Adipose tissue (tissue), 3 donors: ENCODE data around the gene EGFL6. TPM values are rescaled to one million over a fixed set of nuclear protein-coding genes. Genes with fewer than 3 reads are reported as not detected.

ENCODE experiments used
- H3K27ac ChIP-seq: one replicate; pipeline ENCODE4 v1.5.1; 2013; ENCODE audit warnings: low read depth, low read length
- WGBS, 3 donors: extraction: QIAGEN DNeasy Blood & Tissue Kit; methylation state at CpG; one replicate each; pipeline ENCODE4 v1.1.7; 2013; 5-methylcytosine and 5-hydroxymethylcytosine counted together
- polyA plus RNA-seq, 3 donors: library from polyadenylated mRNA; stranded (reverse); fragments of 200-250 nt; gene quantifications; one replicate each; pipeline ENCODE4 v1.2.3, GENCODE V29; 2013
- donor health status: healthy with polysubstance abuse.
- donor health status: Bipolar disorder and iron deficiency.
- donor health status: healthy.

EGFL6 gene, protein sequence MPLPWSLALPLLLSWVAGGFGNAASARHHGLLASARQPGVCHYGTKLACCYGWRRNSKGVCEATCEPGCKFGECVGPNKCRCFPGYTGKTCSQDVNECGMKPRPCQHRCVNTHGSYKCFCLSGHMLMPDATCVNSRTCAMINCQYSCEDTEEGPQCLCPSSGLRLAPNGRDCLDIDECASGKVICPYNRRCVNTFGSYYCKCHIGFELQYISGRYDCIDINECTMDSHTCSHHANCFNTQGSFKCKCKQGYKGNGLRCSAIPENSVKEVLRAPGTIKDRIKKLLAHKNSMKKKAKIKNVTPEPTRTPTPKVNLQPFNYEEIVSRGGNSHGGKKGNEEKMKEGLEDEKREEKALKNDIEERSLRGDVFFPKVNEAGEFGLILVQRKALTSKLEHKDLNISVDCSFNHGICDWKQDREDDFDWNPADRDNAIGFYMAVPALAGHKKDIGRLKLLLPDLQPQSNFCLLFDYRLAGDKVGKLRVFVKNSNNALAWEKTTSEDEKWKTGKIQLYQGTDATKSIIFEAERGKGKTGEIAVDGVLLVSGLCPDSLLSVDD
- polyA plus RNA-seq, result 1 to 10 TPM in 2 of 3 donors, under 1 TPM in 1; 0.06 to 3.3 (median 1.2) TPM

DNA sequence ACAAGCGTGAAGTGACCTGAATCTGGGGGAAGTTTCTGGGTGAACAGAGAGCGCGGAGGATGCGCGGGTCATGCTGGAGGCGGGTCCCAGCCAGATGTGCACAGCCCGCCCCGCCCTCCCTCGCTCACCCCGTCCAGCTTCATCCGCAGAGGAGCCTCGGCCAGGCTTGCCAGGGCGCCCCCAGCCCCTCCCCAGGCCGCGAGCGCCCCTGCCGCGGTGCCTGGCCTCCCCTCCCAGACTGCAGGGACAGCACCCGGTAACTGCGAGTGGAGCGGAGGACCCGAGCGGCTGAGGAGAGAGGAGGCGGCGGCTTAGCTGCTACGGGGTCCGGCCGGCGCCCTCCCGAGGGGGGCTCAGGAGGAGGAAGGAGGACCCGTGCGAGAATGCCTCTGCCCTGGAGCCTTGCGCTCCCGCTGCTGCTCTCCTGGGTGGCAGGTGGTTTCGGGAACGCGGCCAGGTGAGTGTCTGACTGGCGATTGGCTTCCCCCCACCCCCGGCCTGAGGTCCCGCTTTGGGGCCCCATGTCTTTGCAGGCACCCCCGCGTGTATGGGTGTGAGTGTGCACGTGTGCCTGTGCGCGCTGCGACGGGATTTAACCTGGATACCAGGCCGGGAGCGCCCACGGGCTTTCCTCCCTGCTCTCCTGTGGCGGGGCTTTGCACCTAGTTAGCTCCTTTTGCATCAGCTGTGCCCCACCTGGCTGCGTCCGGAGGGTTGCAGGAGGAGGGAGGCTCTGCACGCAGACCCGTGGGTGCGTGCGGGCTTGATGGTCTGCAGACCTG lies at the start of gene EGFL6:
Gene EGFL6 (plus strand): TSS at position 123 of the 782 bp plus-strand sequence. CDS start 261 bp downstream, at position 384.
- H3K27ac ChIP-seq, result no peak within 1 kb of the TSS
- 1 to 12% (median 4%) methylated on average over 17 to 55 of the region's 57 CpGs for WGBS, 3 donors

DNA sequence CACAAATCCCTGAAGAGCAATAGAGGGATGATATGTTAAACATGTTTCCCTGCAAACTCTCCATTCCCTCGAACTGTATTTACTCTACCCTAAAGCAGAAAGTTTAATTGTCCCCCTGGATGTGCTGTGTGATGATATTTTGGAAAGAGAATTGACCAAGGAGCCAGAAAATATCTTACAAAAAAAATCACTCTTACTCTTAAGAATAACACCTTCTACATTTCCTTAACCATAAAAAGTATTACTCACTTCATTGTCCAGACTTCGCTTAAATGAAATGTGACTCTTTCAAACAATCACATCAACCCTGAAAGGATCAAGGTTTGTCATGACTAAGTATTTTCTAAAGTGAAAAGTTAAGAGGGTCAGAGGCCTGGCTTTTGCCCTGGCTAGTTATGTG lies 49.0 kb upstream of the EGFL6 start:
- WGBS, 3 donors, result 62 to 89% (median 86%) methylated on average over 2 of the region's 2 CpGs
- no peak overlapping the region for H3K27ac ChIP-seq

DNA sequence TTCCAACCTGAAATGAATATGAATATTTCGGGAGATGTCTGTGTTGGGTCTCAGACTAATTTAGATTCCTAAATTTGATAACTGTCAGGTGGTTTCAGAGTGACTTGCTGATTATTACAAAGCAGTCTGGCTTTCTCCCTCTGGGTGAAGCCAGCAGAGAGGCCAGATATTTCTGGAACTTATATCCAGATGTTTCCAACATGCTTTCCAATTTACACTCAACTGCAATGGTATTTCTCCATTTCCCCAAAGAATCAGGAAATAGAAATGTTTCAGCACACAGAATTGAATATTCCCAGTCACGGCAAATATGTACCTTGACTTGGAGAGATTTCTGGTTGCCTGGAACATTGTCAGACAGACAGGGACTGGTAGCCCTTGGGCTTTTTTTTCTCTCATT lies 48.5 kb upstream of the EGFL6 start:
- no peak overlapping the region for H3K27ac ChIP-seq
- whole genome bisulfite sequencing, 3 donors, result 62 to 79% (median 63%) methylated on average over 2 of the region's 2 CpGs

DNA sequence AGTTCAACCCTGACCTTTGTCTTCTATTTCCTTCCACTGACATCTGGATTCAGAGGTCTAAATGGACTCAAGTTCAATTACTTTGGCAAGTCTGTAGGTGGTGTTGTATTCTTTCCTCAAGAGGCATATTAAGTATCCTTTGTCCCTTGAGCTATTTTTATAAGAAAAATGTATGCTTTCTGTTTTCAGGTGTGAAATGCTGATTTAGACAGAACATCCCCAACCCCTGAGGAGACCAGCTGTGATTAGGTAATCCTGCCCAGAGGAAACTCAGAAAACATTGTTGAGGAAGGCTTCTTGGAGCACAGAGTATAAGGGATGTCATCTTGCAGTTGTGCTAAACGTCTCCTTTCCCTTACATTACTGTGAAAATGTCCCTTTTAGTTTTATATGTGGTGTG lies 46.6 kb upstream of the EGFL6 start:
- 25 to 44% (median 25%) methylated on average over 1 of the region's 1 CpG for WGBS, 3 donors
- no peak overlapping the region for H3K27ac ChIP-seq

DNA sequence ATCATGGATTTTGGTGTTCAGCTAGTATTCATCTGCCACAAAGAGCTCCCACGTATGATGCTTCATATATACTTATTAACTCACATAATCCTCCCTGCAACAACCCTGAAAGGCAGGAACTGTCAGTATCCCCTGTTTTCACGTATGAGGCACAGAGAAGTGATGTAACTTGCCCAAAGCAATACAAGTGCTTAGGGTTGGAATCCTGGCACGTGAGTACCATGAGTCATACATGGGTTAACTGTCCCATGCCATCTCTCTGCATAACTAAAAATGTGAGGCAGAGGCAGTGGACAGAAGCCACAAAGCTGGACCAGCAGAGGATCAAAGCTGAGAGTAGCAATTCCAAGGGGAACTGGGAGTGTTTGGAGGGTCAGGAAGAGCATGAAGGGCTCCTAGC lies 35.7 kb upstream of the EGFL6 start:
- WGBS, 3 donors, result 39 to 65% (median 58%) methylated on average over 3 of the region's 3 CpGs

DNA sequence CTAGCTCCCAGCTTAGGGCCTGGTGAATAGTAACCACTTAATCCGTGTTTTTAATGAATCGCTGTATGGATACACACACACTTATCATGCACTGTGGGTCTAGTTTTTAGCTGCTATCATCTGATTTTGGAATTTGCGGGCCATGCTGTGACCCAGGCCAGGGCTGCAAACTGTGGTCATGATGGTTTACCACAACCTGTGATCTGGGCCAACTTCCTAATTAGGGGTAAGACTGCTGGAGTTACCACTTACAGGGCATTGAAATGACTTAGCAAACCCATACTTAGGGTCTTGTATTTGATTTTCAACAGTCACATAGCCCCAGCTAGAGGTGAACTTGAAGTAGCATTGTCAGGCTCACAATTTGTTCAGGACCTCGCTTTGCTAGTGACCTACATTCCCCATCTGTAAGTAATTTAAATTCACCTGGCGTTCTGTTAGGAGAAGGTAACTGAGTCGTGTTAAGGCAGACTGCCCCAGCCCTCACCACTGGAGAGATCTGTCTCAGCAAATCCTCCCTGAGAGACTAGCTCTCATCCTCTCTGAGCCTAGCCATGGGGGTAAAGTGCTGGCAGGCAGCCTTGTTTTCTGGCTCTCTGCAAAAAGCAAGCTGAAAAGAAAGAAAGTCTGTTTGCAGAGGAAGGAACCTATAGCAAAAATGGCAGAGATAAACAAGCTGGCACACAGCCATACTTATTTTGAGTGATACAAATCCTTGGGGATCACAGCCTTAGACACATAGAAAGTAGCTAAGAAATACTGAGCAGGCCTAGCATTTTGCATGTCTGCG lies 33.8 kb upstream of the EGFL6 start:
- WGBS, 3 donors, result 68 to 86% (median 74%) methylated on average over 7 of the region's 7 CpGs

More for the DNA sequence above, 35.7 kb upstream of the EGFL6 start:
- no peak overlapping the region for H3K27ac ChIP-seq

DNA sequence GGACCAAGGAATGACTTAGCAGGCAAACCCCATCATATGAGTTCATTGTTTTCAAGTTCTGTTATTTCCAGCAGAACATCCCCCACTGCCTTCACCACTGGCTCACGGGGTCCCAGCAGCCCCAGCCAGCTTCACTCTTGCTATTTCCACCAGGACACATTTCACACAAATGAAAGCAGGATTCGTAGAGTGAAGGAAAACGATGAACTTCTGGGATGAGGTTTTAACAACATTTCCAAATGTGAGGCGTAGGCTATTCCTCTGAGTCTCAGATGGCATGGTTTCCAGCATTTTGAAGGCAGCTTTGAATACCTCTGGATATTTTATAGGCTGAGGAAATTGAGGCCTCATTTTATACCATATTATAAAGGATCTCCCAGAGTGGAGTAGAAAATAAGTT lies 32.9 kb upstream of the EGFL6 start:
- 71 to 89% (median 85%) methylated on average over 4 of the region's 4 CpGs for WGBS, 3 donors
- H3K27ac ChIP-seq, result no peak overlapping the region

More for the DNA sequence above, 33.8 kb upstream of the EGFL6 start:
- no peak overlapping the region for H3K27ac ChIP-seq

DNA sequence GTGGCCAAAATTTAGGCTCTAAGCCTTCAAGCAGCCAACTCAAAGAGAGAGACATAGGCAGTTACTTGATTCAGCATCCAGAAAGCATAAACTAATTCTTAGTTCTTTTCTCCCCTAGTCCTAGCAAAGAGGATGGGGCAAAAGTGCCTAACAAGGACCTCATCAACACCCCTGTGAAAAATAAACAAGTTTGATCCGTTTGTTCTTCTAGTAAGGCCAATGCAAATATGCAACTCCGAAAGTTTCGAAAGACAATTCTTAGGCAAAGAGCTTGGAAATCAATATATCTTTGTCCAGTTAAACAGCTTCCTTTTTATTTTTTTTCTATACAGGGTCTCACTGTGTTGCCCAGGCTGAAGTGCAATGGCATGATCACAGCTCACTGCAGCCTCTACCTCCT lies 31.0 kb upstream of the EGFL6 start:
- WGBS, 3 donors, result 71 to 94% (median 88%) methylated on average over 3 of the region's 3 CpGs
- no peak overlapping the region for H3K27ac ChIP-seq

DNA sequence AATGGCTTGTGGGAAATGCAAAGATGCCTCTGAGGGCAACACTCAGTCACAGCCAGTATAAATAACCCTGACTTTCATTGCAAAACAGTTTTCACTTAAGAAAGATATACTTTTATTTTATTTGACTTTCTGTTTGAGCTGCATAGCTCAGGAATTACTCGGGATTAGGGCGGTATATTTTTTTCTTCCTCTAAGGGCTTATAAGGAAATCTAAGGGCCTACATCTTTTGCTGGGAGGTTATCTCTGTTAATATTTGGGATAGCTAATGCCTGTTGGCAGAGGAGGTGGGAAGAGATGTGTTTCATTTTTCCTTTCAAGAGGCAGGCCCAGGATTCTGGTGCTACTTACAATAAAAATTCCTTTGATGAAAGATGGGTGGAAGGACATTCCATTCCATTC lies 28.8 kb upstream of the EGFL6 start:
- WGBS, 3 donors, result 73 to 82% (median 80%) methylated on average over 2 of the region's 2 CpGs

DNA sequence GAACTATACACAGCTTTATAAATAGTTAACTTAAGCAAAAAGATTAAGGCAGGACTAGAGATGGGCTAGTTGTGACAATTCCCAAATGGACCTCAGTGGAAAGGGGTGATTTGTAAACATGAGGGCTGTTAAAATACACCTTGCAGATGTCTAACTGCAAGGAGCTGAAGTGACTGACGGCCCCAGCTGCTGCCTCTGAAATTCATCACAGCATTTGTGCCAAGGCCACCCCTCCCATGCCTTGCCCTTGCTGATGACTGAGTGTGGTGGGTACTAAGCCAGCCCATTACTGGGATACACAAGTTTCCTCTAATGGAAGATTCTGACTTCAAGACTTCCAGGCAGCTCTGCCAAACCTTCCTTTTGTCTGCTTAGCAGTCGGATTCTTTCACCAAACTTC lies 23.7 kb upstream of the EGFL6 start:
- WGBS, 3 donors, result 66 to 82% (median 66%) methylated on average over 2 of the region's 2 CpGs
- H3K27ac ChIP-seq, result no peak overlapping the region

More for the DNA sequence above, 28.8 kb upstream of the EGFL6 start:
- H3K27ac ChIP-seq, result no peak overlapping the region

DNA sequence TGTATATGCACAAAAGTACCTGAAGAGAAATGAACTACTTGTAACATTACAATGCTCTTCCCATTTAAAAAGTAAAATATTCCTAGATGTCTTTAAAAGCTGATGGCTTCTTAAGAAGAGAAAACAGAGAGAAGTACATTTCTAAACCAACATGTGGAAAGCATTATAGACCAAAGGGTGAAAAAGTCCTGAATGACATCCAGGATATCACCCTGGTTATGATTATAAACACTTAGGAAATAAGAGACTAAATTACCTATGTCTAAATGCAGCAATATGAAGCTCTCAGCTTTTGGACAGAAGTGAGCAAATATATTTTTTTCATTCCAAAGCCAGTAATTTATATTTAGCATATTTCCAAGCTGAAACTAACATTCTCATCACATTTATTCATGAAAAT lies 21.7 kb upstream of the EGFL6 start:
- H3K27ac ChIP-seq, result no peak overlapping the region

DNA sequence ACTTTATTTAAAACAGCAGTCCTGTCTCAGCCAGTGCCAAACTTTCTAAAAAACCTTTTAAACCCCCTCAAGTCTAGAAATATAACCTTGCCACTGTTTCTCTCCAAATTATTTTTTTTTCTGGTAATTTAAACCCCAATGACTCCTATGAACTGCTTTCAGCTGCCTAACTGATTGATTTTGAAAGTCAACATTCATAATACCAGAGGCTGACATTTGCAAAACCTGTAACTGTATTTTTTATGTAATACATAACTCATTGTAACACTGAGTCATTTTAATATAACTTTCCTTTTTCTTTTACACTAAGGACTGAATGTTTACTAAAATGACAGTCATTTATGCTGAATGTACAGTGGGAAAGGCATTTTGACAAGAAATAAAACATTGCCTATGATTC lies 19.1 kb upstream of the EGFL6 start:
- no peak overlapping the region for H3K27ac ChIP-seq

DNA sequence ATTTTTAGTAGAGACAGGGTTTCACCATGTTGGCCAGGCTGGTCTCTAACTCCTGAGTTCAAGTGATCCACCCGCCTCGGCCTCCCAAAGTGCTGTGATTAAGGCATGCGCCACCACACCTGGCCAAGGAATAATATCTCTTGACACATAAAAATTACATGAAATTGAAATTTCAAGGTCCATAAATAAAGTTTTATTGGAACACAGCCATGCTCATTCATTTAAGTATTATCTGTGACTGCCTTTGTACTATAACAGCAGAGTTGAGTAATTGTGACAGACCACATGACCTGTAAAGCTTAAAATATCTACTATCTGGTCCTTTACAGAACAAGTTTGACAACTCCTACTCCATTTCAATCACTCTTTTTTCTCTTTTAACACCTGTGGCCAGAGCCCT lies 17.8 kb upstream of the EGFL6 start:
- WGBS, 3 donors, result 93 to 97% (median 93%) methylated on average over 3 of the region's 3 CpGs
- H3K27ac ChIP-seq, result no peak overlapping the region

DNA sequence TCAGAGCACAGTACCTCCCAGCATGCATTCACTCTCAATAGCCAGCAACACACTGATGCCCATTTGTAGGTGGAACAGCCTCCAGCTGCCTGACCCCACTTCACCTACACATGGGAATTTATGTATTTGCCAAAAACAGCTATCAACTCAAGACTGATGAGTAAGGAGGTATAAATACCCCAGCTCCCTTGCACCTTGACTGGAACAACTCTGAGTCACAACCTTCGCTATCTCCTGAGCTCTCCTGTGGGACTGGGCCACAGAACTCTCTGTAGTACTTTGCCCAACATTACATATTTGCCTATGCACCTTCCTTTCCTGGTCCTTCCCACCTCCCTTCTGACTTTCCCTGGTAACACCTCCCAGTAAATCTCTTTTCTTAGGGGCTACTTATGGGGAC lies 16.5 kb upstream of the EGFL6 start:
- 83 to 100% (median 87%) methylated on average over 1 of the region's 1 CpG for WGBS, 3 donors
- no peak overlapping the region for H3K27ac ChIP-seq

DNA sequence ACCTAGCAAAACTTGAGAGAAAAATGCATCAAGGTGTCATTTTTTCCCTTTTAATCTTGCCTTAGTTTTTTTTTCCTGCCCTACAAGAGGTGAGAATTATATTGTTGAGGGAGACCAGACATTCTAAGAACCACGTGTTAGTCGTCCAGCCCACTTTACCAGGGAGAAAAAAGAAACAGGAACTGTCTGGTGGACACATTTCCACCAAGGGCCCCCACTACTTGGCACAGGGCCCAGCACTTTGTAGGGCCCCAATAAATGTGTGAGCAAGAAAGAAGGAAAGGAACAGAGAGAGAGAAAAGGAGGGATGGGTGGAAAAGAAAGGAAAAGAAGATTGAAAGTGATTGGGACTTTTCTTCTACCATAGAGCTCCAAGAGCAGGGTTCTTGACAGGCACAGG lies 3.9 kb upstream of the EGFL6 start:
- WGBS, 3 donors, result 14 to 59% (median 17%) methylated on average over 2 of the region's 2 CpGs
- no peak overlapping the region for H3K27ac ChIP-seq

DNA sequence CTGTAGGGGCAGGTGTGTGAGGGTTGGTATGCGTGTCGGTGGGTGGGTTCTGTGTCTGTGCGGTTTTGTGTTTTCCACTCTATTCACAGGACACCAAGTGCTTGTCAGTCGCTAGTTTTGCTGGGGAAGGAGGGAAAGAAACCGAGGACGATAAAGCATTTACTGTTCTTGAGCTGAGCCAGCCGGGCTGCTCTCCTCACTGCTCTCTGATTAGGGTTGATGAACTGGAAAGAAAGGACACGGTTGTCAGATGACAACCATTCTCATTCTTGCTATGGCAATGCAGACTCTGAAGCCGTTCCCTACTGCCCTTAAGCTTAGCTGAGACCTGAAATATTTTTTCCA lies 832 bp downstream of the EGFL6 start:
- 9 to 21% (median 12%) methylated on average over 9 of the region's 9 CpGs for WGBS, 3 donors
- no peak overlapping the region for H3K27ac ChIP-seq

DNA sequence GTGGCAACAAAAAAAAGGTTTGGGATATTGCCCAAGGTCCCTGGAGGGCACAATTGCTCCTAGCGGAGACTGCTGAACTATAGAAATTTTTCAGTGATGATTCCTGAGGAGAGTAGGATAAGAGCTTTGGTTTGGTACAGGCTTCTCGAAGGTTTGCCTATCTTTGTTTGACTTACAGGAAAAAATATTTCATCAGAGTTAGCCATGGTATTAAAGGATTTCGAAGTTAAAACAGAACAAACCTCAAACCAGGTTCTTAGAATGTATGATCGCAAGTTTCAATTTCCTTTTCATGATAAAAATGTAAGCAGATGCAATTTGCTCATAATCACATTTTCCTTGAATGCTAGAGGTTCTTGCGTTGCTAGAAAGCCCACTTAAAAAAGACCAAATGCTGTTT lies 1.7 kb downstream of the EGFL6 start:
- 56 to 69% (median 58%) methylated on average over 5 of the region's 5 CpGs for WGBS, 3 donors
- no peak overlapping the region for H3K27ac ChIP-seq

DNA sequence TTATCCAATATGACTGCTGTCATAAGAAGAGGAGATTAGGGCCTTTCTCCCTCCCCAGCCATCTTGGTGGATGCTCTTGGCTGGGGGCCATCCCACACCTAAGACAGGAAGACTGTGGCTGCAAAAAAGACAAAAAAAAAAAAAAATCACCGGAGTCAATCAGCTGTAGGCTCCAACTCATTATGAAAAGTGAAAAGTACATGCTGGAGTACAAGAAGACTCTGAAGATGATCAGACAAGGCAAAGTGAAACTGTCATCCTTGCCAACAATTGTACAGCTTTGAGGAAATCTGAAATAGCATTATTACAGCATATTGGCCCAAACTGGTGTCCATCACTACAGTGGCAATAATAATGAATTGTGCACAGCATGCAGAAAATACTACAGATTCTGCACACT lies 5.2 kb downstream of the EGFL6 start:
- WGBS, 3 donors, result 46 to 75% (median 50%) methylated on average over 1 of the region's 1 CpG
- no peak overlapping the region for H3K27ac ChIP-seq

DNA sequence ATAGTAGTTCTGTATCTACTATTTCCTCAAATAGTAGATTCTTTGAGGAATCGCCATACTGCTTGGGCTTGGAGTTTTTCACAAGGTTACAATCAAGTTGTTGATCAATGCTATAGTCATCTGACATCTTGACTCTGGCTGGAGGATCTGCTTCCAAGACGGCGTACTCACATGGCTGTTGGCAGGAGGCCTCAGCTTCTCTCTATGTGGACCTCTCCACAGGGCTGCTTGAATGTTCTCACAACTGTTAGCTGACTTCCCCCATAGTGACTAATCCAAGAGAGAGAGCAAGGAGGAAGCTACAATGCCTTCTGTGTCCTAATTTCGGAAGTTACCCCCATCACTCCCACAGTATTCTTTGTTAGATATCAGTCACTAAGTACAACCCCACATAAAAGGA lies 10.3 kb downstream of the EGFL6 start:
- WGBS, 3 donors, result 84 to 87% (median 84%) methylated on average over 4 of the region's 4 CpGs
- H3K27ac ChIP-seq, result no peak overlapping the region
